ENCODE measurements around the gene APPBP2. TPM values are rescaled to one million over a fixed set of nuclear protein-coding genes. Genes with fewer than 3 reads are reported as not detected.

The APPBP2 gene
- total and polyA plus RNA-seq, 2 of the 8 experiments (the other 6 are each of a cell fraction or from before 2014, with no cell fraction given), result 3.3 to 18.0 TPM

- no peaks in the 10 kb centered on the region; a peak in 1 of 8 replicates for H3K36me3 ChIP-seq (ENCODE audit: control insufficient read depth in 2 of 4, insufficient read depth in 4 of 4, low read length in 3 of 4)
- no peak overlapping the region for H2BK15ac ChIP-seq (ENCODE audit: low read length)
- H4K8ac ChIP-seq (ENCODE audit: extremely low read depth, insufficient read depth, low read length), result no peak overlapping the region
- H3K79me1 ChIP-seq (ENCODE audit: low read depth, low read length), result no peaks in the 10 kb centered on the region
- H3K27me3 ChIP-seq (replicated peaks in 1 of 4; ENCODE audit: control insufficient read depth in 3 of 4, extremely low read depth in 1 of 4, insufficient read depth in 3 of 4, low read length in 3 of 4), result no peaks in the 10 kb centered on the region
- no peak overlapping the region for H3K9ac ChIP-seq (replicated peaks in 1 of 4; ENCODE audit: extremely low read depth in 1 of 4, low read depth in 3 of 4, low read length in 3 of 4)
- no peaks in the 10 kb centered on the region for H3K4me1 ChIP-seq (replicated peaks in 1 of 4; ENCODE audit: control insufficient read depth in 3 of 4, insufficient read depth in 4 of 4, low read length in 3 of 4)
- no peaks in the 10 kb centered on the region for H3K79me2 ChIP-seq (ENCODE audit: control insufficient read depth in 1 of 2, insufficient read depth in 2 of 2, low read length in 2 of 2)
- no peak overlapping the region for H3K4me2 ChIP-seq (ENCODE audit: insufficient read depth in 1 of 2, low read depth in 2 of 2, low read length in 2 of 2)
- POLR2A ChIA-PET (ENCODE audit: partially characterized antibody), result interaction anchor here (1.2 kb wide), 1 partner anchor 45 kb away, joined by 3 read pairs; no protein-coding TSS in a partner anchor
- H3K9me3 ChIP-seq (ENCODE audit: insufficient read depth in 2 of 2, low read depth in 1 of 2, low read length in 1 of 2), result peaks cover 19 to 31% of the 10 kb centered on the region in 2 experiments
- H2AFZ ChIP-seq (ENCODE audit: low read length), result no peak overlapping the region
- H2BK5ac ChIP-seq (ENCODE audit: low read depth, low read length), result no peak overlapping the region
- H2BK12ac ChIP-seq (ENCODE audit: low read depth, low read length), result no peak overlapping the region
- CTCF ChIA-PET (ENCODE audit: partially characterized antibody), result interaction anchor here (1.6 kb wide), 1 partner anchor 15 kb away, joined by 7 read pairs; no protein-coding TSS in a partner anchor
- no peak overlapping the region for H2BK120ac ChIP-seq (replicated peaks; ENCODE audit: low read depth, low read length)
- H3K23me2 ChIP-seq (ENCODE audit: low read depth, low read length), result no peaks in the 10 kb centered on the region
- no peak overlapping the region for H3K14ac ChIP-seq (ENCODE audit: insufficient read length)
- H3K23ac ChIP-seq (ENCODE audit: insufficient read length), result no peak overlapping the region
- H4K5ac ChIP-seq (ENCODE audit: insufficient read length, low read depth, low read length), result no peak overlapping the region
- FAIRE-seq (no peak), DNase-seq (ENCODE audit: low read depth in 1 of 2, low spot score in 2 of 2) (no peak)
- H3K4ac ChIP-seq (replicated peaks; ENCODE audit: insufficient read length, low read depth, low read length), result no peak overlapping the region
- no peaks in the 10 kb centered on the region for H4K20me1 ChIP-seq (replicated peaks in 1 of 2; ENCODE audit: control insufficient read depth in 1 of 2, insufficient read depth in 2 of 2, low read length in 2 of 2)
- no peak overlapping the region for H3K4me3 ChIP-seq (ENCODE audit: extremely low read depth in 1 of 4, insufficient read depth in 2 of 4, low read depth in 3 of 4, low read length in 4 of 4)
- TF ChIP-seq TEAD4 (IDR thresholded peaks at IDR 0.05; ENCODE audit: low read depth, low read length) (no peak), POLR2AphosphoS5 (IDR thresholded peaks at IDR 0.05; ENCODE audit: low read depth, low read length) (no peak), EZH2 (IDR thresholded peaks at IDR 0.05; ENCODE audit: low read depth, low read length, severe bottlenecking) (no peak), POU5F1 (IDR thresholded peaks at IDR 0.05; ENCODE audit: low read depth, low read length) (no peak), SP4 (IDR thresholded peaks at IDR 0.05; ENCODE audit: low read length) (no peak), HDAC2 (IDR thresholded peaks at IDR 0.05; ENCODE audit: borderline replicate concordance in 1 of 2, low read depth in 2 of 2, low read length in 2 of 2) (no peak), SIRT6 (IDR thresholded peaks at IDR 0.05; ENCODE audit: low read length) (no peak), MAX (IDR thresholded peaks at IDR 0.05) (no peak), GABPA (IDR thresholded peaks at IDR 0.05; ENCODE audit: borderline replicate concordance, insufficient read depth, low read length) (no peak)
- H2BK20ac ChIP-seq (ENCODE audit: low read length), result no peak overlapping the region
- no peak overlapping the region for H4K91ac ChIP-seq (replicated peaks; ENCODE audit: insufficient read length, low read length)
- H3K56ac ChIP-seq (replicated peaks; ENCODE audit: insufficient read length, low read depth, low read length), result no peak overlapping the region
- 92% methylated on average over 2 of the region's 2 CpGs; no CpG with 5 or more reads in 1 of the 2 experiments for WGBS, 2 experiments (ENCODE audit: extremely low coverage in 1 of 2, insufficient coverage in 1 of 2, insufficient read length in 1 of 2, insufficient replicate concordance in 2 of 2, low coverage in 1 of 2, low lambda C conversion rate in 2 of 2, missing lambda C conversion rate in 1 of 2)
- H2AK5ac ChIP-seq (ENCODE audit: low read depth, low read length), result no peak overlapping the region
- H3K18ac ChIP-seq (ENCODE audit: extremely low read depth, low read length), result no peak overlapping the region
- no peak overlapping the region for H3K27ac ChIP-seq (ENCODE audit: low read depth, low read length)
These were observed 28.3 kb upstream of the APPBP2 start for GRCh38 chr17:60554377-60554788.

Data from H1 (cell line).